GM20431 (cell line): ENCODE measurements around the gene GNAL.

Source experiments
- in situ Hi-C: fragments of 300-500 bp; cut with MseI, MboI; formaldehyde crosslinking; loops from one replicate; pipeline ENCODE4 v1.15.0; 2020; ENCODE audit warnings: low sequenced_read_pairs; ENCODE audit not compliant: unreplicated experiment

The GNAL gene

GRCh38 chr18:11798271-11798670 is 109.2 kb downstream of the GNAL start:
- in situ Hi-C loops: no loop called here

- in situ Hi-C loops: no loop called here
Measured at GRCh38 chr18:11799066-11799465, 110.0 kb downstream of the GNAL start.

GRCh38 chr18:11800566-11801334 is 111.7 kb downstream of the GNAL start:
- in situ Hi-C loops: no loop called here

GRCh38 chr18:11801573-11801972 is 112.5 kb downstream of the GNAL start:
- in situ Hi-C loops: no loop called here

GRCh38 chr18:11802158-11802557 is 113.1 kb downstream of the GNAL start:
- in situ Hi-C loops: no loop called here

GRCh38 chr18:11802586-11802985 is 113.5 kb downstream of the GNAL start:
- in situ Hi-C loops: no loop called here

GRCh38 chr18:11807233-11807632 is 118.2 kb downstream of the GNAL start:
- in situ Hi-C loops: no loop called here

GRCh38 chr18:11808001-11808855 is 119.2 kb downstream of the GNAL start:
- in situ Hi-C loops: no loop called here

- in situ Hi-C loops: no loop called here
Measured at GRCh38 chr18:11809895-11810294, 120.8 kb downstream of the GNAL start.

GRCh38 chr18:11810379-11810778 is 121.3 kb downstream of the GNAL start:
- in situ Hi-C loops: no loop called here

- in situ Hi-C loops: no loop called here
Measured at GRCh38 chr18:11811009-11811408, 121.9 kb downstream of the GNAL start.

GRCh38 chr18:11817229-11817628 is 128.2 kb downstream of the GNAL start:
- in situ Hi-C loops: no loop called here

- in situ Hi-C loops: no loop called here
Measured at GRCh38 chr18:11818486-11819203, 129.6 kb downstream of the GNAL start.

- in situ Hi-C loops: no loop called here
Measured at GRCh38 chr18:11819938-11820337, 130.9 kb downstream of the GNAL start.

- in situ Hi-C loops: no loop called here
Measured at GRCh38 chr18:11820697-11821096, 131.6 kb downstream of the GNAL start.

GRCh38 chr18:11821208-11821607 is 132.1 kb downstream of the GNAL start:
- in situ Hi-C loops: no loop called here

GRCh38 chr18:11821643-11822237 is 132.7 kb downstream of the GNAL start:
- in situ Hi-C loops: no loop called here

- in situ Hi-C loops: no loop called here
Measured at GRCh38 chr18:11823545-11823944, 134.5 kb downstream of the GNAL start.

GRCh38 chr18:11826836-11827235 is 137.8 kb downstream of the GNAL start:
- in situ Hi-C loops: no loop called here

- in situ Hi-C loops: no loop called here
Measured at GRCh38 chr18:11828786-11829432, 139.8 kb downstream of the GNAL start.
